NCI-H748 treated with DMSO at 0.1 percent for 48 hours (cell line): Measurements from ENCODE around the gene SRD5A1.
"Not testable (repeated sequence)": the region's sequence is repeated elsewhere in the genome, so short reads cannot be mapped to it uniquely, and the experiment has no call there.

Experiments used
- DNase-seq: peaks from one replicate; lab custom pipeline; 2025; lab: John Stamatoyannopoulos, UW

SRD5A1 gene

DNA sequence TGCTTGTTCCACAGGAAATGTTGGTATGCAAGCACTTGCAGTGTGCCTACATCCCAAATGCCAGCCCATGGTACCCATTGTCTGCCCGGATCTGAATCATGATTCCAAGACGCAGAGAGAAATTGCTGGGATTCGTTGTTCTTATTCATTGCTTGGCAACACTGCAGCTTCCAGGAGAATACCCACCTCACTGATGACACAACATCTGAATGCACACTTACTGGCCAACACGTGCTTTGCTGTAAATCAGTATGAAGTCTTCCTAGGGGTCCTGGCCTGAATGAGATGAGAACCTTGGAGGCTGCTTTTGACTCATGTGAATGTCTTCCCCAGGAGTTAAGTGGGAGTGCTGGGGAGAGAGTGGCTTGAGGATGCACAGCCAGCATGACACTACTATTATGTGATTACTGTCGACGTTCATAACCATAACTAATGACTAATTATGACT lies 11.6 kb downstream of the SRD5A1 start:
- DNase-seq, result no peak

DNA sequence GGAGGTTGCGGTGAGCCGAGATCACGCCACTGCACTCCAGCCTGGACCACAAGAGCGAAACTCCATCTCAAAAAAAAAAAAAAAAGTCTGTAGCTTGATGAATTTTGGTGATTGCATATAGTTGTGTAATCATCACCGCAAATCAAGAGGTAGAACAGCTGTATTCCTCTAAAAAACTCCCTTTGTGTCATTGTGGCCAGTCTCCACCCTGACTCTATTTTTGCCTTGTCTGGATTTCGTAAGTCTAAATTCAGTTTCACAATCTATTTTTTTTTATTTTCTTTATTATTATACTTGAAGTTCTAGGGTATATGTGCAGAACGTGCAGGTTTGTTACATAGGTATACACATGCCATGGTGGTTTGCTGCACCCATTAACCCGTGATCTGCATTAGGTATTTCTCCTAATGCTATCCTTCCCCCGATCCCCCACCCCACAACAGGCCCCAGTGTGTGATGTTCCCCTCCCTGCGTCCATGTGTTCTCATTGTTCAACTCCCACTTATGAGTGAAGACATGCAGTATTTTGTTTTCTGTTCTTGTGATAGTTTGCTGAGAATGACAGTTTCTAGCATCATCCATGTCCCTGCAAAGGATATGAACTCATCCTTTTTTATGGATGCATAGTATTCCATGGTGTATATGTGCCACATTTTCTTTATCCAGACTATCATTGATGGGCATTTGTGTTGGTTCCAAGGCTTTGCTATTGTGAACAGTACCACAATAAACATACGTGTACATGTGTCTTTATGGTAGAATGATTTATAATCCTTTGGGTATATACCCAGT lies 12.5 kb downstream of the SRD5A1 start:
- DNase-seq, result not testable (repeated sequence)

DNA sequence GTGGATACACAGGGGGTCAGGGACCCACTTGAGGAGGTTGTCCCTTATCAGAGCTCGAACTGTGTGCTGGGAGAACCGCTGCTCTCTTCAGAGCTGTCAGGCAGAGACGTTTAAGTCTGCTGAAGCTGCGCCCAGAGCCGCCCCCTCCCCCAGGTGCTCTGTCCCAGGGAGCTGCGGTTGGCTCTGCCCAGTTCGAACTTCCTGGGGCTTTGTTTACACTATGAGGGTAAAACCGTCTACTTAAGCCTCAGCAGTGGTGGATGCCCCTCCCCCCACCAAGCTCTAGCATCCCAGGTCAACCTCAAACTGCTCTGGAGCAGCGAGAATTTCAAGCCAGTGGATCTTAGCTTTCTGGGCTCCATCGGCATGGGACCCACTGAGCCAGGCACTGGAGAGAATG lies 15.9 kb downstream of the SRD5A1 start:
- DNase-seq, result no peak

DNA sequence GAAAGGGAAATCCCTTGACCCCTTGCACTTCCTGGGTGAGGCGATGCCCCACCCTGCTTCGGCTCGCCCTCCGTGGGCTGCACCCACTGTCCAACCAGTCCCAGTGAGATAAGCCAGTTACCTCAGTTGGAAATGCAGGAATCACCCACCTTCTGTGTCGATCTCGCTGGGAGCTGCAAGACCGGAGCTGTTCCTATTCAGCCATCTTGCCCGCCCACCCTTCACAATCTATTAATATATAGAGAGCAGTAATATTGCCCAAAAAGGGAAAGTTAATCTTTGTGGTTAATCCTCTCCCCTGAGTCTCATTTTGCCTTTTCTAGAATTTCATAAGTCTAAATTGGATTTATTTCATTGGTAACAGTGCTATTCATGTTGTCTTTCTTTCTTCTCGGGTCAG lies 16.4 kb downstream of the SRD5A1 start:
- DNase-seq, result no peak

DNA sequence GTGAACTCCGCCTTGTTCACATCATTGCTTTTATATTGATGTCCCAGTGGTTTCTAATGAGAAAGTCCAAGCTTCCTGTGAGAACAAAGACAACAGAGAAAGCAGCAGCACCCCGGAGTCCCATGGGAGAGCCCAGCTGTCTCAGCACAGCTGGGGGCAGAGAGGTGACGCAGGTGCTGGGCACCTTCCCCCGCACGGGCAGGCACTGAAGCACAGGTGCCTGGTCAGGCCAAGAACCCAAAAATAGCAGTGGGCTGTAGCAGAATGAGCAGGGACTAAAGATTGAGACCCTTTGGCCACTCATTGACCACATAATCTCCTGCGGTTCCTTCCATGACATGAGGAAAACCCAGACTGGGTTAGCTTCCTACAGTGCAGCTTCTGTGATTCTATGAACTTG lies 18.8 kb downstream of the SRD5A1 start:
- DNase-seq, result no peak

DNA sequence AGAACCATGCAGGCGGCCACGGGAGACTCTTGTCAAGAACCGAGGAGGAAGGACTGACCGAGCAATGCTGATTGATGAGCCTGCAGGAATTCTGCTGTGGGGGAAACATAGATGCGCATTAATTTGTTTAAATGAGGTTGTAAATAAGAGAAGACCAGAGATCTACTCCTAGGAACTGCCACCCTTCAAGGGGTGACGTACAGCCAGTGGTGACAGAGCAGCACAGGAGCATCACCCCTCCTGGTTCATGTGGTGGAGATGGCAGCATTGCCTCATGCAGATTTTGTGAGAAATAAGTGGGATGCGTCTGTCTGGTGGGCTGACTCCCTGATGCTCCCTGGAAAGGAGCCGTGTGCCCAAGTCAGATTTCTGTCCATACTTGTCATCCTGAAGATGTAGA lies 22.2 kb downstream of the SRD5A1 start:
- no peak for DNase-seq

DNA sequence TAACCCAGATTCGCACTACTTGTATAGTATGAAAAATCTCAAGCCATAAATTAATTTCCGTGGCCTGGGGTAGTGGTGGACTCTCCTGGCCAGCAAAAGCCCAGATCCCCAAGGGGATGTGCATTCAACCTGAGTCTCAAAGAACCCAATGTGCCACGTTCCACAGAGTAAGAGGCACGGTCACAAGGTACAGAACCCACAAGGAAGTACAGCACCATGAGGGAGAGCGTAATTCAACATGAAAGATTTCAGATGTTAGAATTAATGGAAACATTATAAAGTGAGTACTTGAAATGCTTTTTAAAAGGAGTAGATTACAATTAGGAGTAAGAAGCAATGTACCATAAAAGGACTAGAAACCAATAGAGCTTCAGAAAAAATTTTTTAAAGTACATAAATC lies 23.4 kb downstream of the SRD5A1 start:
- DNase-seq, result no peak

DNA sequence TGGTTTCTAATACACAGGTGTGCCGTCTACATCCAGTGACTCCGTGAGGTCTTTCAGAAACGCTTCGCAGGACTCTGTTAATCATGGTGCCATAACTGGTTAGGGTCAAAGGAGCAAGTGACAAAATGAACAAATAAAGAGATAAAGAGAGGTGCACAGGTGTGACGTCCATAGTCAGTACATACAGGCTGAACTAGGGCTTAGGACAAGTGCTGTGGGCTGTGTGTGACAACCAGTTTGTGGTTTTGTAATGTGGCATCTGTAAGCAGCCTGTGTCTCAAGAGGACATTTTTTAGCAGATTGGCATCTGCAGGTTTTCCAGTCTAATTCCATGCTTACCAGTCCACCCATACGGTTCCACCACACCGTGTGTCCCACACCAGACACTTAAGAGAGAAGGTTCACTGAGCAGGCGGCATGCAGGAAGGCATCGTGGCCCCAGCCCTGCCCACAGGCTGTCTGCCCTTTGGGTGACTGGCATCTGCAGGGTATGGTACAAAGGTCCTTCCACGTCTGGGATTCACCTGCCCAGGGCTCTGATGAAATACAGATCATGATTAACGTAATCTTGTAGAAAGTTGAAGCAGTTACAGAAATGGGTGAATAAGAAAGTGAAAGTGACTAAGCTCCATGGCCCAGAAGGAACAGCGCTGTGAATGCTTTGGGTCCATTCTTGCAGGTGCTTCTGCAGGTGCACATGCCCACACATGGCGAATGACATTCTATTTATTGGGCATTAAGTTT lies 26.9 kb downstream of the SRD5A1 start:
- no peak for DNase-seq

DNA sequence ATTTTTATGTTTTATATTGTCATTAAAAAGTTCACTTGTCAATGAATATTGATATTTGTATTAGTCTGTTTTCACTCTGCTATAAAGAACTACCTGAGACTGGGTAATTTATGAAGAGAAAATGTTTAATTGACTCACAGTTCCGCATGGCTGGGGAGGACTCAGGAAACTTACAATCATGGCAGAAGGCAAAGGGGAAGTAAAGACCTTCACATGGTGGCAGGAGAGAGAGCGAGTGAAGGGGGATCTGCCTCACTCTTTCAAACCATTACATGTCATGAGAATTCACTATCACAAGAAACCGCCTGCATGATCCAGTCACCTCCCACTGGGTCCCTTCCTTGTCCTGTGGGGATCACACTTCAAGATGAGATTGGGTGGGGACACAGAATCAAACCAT lies 27.4 kb downstream of the SRD5A1 start:
- DNase-seq, result no peak

DNA sequence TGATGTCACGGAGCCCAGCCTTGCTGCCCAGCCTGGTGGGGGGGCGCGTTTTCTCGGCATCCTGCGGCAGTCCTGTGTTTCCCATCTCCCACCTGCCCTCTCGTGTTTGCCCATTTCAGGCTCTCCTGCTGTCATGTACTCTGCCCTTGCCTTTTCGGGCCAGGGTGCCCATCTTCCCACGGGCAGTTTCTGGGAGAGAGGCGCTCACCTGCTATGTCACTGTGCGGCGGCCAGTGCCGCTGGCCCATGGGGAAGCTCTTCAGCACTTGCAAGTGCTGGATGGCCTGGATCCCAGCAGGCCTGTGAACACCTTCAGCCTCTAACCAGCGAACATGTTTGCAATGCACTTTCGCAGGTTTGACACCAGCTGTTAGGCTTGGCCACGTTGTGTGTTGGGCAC lies 33.5 kb downstream of the SRD5A1 start:
- no peak for DNase-seq

DNA sequence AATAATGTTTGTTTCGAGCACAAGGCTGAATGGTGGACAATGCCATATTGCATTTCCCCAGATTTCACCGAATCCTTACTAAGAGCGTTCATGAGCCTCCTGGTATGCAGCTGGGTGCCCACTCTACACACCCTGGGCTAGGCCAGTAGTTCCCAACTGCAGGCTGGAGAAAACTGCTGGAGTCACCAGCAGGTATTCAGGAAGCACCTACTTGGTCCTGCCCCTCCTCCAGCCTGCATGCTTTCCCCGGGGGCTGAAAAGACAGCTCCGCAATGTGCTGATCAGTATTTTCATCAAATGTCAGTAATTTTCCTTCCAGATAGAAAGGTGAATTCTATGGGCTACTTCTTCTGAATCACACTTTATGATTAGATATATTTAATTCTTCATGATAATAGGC lies 34.4 kb downstream of the SRD5A1 start:
- no peak for DNase-seq

DNA sequence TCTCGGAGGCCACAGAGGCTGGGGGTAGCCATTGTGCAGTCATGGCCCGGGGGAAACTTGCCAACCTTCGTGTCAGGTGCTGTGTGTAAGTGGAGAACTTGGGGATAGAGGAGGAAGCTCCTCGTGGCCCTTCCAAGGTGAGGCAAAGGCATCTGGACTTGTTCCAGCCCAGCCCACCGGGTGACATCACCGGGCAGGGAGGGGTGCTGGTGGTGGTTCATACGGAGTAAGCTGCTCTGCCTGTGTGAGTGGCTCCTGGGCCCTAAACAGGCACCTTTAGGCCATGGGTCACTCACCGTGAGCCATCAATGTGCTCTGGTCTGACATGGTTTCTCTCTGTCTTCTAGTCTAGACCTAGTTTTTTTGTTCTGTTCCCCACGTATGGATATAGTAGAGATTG lies 35.5 kb downstream of the SRD5A1 start:
- not testable (repeated sequence) for DNase-seq

DNA sequence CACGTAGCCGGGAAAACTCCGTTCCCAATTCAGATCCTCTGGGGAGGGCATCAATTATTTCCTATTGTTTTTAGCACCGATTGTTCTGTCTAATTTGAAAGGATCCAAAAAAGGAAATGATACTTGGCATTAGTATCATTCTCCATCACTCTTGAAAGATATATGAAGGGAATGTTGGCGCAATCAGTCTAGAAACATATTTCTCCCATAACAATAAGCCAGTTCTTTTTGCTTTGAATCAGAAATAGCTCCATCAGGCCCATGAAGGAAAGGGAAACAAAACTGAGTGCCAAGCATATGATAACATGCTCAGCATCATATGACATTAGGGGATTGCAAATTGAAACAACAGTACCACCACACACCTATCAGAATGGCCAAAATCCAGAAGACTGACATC lies 39.8 kb downstream of the SRD5A1 start:
- no peak for DNase-seq

DNA sequence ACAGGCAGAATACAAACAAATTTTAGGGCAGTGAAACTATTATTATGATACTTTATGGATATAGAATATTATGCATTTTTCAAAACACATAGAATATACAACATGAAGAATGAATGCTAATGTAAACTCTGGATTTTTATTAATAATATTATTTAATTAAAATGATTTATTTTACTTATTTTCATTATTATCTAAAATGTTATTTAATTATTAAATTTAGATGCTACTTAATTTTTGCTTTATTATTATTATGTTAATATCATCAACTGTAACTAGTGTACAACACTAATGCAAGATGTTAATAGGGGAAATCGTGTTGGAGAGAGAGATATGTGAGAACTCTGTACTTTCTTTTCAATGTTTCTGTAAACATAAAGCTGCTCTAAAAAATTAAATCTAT lies 40.7 kb downstream of the SRD5A1 start:
- no peak for DNase-seq

DNA sequence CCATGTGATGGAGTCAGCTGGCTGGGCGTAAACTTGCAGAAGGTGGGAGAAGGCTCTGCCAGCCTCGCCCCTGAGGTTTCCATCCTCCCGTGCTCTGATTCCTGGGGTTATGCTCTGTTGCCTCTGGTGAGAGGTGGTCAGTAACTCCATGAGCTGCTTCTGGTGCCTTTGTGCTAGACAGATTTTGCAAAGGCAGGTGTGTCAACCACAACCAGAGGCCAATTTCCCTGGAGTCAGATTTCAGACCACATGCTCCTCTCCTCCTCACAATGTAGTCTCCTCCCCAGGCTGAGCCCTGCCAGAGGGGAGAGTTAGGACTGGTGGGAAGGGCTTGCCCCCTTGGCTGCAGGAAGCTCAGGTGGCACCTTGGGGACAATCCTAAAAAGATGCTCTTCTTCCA lies 41.2 kb downstream of the SRD5A1 start:
- DNase-seq, result peak; percentile 73

DNA sequence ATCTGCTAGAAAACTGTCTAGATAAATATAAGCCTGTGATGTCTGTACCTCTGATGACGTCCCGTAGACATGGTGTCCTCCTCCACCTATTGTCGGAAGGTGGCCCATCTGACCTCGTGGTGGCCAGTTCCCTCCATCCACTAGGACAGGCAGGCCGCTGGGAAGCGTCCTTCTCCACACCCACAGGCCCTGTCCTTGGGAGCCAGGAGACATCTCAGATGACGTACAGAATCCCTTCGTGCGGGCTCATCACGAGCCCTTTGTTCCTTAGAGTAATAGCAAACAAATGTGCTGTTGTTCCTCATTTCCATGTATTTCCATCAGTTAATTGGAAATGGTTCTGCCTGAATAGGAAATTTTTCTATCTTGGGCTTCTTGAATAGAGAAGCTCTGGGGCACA lies 41.6 kb downstream of the SRD5A1 start:
- no peak for DNase-seq

DNA sequence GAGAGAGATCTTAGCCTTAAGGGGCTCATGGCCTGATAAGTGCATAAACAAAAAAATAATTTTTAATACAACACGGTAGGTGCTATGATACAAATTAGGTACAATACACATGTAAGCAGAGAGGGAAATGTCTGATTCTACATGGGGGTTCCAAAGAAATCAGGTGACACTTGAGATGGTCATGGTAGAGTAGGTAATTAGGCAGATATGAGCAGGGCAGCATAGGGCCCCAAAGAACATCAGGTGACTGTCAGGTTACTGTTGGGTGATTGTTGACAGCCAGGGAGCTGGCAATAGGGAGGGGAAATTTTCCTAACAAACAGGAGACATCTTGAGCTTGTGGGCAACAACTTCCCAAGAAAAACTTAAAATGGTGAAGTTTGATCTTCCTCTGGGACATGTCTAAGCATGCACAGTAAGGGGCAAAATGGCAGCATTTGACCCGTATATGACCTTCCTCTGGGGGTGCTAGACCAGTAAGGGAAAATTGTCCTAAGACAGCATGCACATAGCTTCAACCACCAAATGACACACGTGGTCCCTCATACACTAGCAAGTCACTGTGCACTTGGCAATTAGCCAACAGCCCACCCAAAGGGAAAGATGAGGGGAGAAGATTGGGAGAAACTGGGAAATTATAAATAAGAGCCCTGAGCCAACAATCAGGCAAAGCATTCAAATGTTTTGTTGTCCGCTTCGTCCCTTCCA lies 42.7 kb downstream of the SRD5A1 start:
- no peak for DNase-seq

DNA sequence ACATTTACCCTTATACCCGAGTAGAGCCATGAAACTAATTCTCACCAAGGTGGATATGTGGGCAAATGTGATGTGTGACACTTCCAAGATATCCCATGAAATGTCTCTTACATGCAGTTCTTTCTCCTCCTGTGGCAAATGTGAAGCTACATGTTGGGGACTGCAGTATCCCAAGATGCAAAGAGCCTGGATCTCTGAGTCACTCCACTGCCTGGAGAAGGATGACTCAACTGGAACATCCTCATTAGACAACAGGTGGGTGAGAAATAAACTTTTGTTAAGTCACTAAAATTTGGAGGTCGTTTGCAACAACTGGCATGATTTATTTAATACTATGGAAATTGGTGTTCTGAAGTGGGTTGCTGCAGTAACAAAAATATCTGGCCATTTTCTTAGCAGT lies 43.5 kb downstream of the SRD5A1 start:
- no peak for DNase-seq

DNA sequence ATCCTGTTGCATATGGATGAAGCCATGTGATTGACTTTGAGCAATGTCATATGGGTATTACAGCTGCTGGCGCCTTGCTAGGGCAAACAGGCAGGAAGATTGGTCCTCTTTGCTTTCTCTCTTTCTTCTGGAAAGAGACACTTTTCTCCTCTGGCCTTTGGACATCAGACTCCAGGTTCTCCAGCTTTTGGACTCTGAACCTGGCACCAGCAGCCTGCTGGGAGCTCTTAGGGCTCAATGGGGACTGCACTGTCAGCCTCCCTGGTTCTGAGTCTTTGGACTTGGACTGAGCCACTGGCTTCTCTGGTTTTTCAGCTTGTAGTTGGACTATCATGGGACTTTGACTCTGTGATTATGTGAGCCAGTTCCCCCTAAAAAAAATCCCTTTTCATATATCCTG lies 45.1 kb downstream of the SRD5A1 start:
- DNase-seq, result no peak

DNA sequence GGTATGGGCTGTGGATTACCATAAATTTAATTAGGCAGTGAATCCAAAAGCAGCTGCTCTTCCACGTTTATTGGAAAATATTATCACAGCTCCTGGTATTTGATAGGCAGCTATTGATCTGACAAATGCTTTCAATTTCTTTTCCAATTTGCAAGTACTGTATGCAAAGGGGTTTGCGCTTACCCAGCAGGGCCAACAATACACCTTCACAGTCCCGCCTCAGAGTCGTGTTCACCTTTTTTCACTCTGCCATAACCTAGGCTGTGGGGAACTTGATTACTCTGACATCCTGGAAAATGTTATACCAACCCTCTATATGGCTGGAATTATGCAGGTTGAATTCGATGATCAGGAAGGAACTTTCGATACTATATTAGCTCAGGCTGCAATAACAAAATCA lies 47.7 kb downstream of the SRD5A1 start:
- DNase-seq, result no peak

DNA sequence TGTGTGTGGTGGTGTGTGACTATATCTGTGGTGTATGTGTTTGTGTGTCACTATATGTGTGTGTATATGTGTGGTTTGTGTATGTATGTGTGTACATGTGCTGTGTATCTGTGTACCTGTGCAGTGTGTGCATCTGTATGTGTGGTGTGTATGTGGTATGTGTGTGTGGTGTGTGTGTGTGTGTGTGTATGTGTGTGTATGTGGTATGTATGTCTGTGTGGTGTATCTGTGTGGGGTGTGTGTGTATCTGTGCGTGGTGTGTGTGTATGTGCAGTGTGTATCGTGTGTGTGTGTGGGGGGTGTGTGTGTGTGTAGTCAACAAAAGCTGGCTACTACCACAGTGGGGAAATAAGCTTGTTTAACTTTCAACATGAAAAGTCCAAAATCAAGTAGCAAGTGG lies 48.4 kb downstream of the SRD5A1 start:
- DNase-seq, result no peak

DNA sequence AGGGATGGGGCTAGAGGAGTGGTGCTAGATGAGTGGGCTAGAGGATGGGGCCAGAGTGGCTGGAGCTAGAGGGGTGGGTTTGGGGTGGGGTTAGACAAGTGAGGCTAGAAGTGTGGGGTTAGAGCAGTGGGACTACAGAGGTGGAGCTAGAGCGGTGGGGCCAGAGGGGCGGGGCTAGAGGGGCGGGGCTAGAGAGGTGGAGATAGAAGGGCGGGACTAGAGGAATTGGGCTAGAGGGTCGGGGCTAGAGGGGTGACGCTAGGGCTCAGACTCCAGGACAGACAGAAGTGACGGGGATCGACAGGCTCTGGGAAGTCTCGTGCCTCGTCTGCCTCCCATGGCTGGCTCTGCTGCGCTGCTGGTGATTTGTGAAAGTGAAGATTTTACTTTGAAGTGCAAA lies 49.0 kb downstream of the SRD5A1 start:
- no peak for DNase-seq

DNA sequence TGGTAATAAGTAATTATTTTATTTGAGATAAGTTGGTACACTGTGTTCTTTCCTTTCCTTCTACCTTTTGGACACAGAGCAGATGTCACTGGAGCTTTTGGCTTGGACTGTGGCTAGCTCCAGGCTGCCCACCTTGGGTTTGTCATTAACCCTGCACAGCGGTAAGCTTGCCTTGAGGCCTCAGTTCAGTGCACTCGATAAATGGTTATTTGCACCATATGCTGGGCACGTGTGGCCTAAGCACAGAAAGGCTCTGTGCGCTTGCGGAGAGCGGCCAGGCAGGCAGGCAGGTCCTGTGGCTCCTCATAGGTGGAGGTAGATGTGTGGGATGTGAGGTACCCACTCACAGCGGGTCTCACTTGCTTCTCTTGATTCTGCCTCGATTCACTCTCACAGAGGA lies 50.0 kb downstream of the SRD5A1 start:
- no peak for DNase-seq
